LoVo (cell line): Measurements from ENCODE around the gene TUBA3D.
"Not testable (repeated sequence)": the region's sequence is repeated elsewhere in the genome, so short reads cannot be mapped to it uniquely, and the experiment has no call there.

Experiments
- DNase-seq: peaks from one replicate; pipeline ENCODE4 v3.0.0-alpha.2; 2016; ENCODE audit warnings: low spot score

Gene TUBA3D

GRCh38 chr2:131483981-131484820 lies 8.3 kb downstream of the TUBA3D start:
- not testable (repeated sequence) for DNase-seq

- not testable (repeated sequence) for DNase-seq
Measured at GRCh38 chr2:131484906-131485460, 9.1 kb downstream of the TUBA3D start.

GRCh38 chr2:131486201-131486902 lies 10.4 kb downstream of the TUBA3D start:
- DNase-seq, result not testable (repeated sequence)

GRCh38 chr2:131488306-131489205 lies 12.6 kb downstream of the TUBA3D start:
- no peak for DNase-seq

GRCh38 chr2:131490616-131491468 lies 14.9 kb downstream of the TUBA3D start:
- not testable (repeated sequence) for DNase-seq

- not testable (repeated sequence) for DNase-seq
Measured at GRCh38 chr2:131491469-131491836, 15.5 kb downstream of the TUBA3D start.

- DNase-seq, result not testable (repeated sequence)
Measured at GRCh38 chr2:131492015-131492417, 16.1 kb downstream of the TUBA3D start, which contains the start of gene MZT2A. MZT2A (minus strand) TSS chr2:131492397; CDS start chr2:131492376, 21 bp downstream.

- peak; percentile 94 for DNase-seq
Measured at GRCh38 chr2:131492418-131493198, 16.7 kb downstream of the TUBA3D start.

GRCh38 chr2:131493199-131493968 lies 17.5 kb downstream of the TUBA3D start:
- DNase-seq, result no peak

GRCh38 chr2:131495506-131495905 lies 19.6 kb downstream of the TUBA3D start:
- not testable (repeated sequence) for DNase-seq

- not testable (repeated sequence) for DNase-seq
Measured at GRCh38 chr2:131498321-131498973, 22.5 kb downstream of the TUBA3D start.

- not testable (repeated sequence) for DNase-seq
Measured at GRCh38 chr2:131503587-131503986, 27.7 kb downstream of the TUBA3D start.

GRCh38 chr2:131504082-131504750 lies 28.3 kb downstream of the TUBA3D start:
- not testable (repeated sequence) for DNase-seq

GRCh38 chr2:131509615-131510014 lies 33.7 kb downstream of the TUBA3D start:
- no peak for DNase-seq

- DNase-seq, result not testable (repeated sequence)
Measured at GRCh38 chr2:131511291-131511968, 35.5 kb downstream of the TUBA3D start.

GRCh38 chr2:131511969-131512870 lies 36.3 kb downstream of the TUBA3D start:
- not testable (repeated sequence) for DNase-seq
